ENCODE data around the gene PUS1. TPM values are rescaled to one million over a fixed set of nuclear protein-coding genes. Genes with fewer than 3 reads are reported as not detected.

PUS1 gene
- total and polyA plus RNA-seq, 10 of the 15 experiments (the other 5 are each of a cell fraction or from before 2014, with no cell fraction given), result 1.3 to 74.2 (median 25.4) TPM

- Histone ChIP-seq H3K79me2 (ENCODE audit: control insufficient read depth, insufficient read depth, low read length) (no peaks in the 10 kb centered on the region), H2AFZ (ENCODE audit: control insufficient read depth, low read depth, low read length) (no peak overlapping the region), H3K36me3 (ENCODE audit: control insufficient read depth in 2 of 2, insufficient read depth in 2 of 2, low read length in 1 of 2) (no peaks in the 10 kb centered on the region), H3K9ac (ENCODE audit: control insufficient read depth, insufficient read depth, low read length) (no peak overlapping the region), H4K20me1 (ENCODE audit: control insufficient read depth, insufficient read depth) (no peaks in the 10 kb centered on the region), H3K27ac (ENCODE audit: control insufficient read depth, insufficient read depth) (no peak overlapping the region), H3K4me2 (ENCODE audit: control insufficient read depth, insufficient read depth) (no peak overlapping the region), H3K27me3 (replicated peaks in 1 of 2; ENCODE audit: control insufficient read depth in 2 of 2, insufficient read depth in 2 of 2, low read length in 1 of 2) (no peaks in the 10 kb centered on the region; a peak in 1 of 4 replicates), H3K4me1 (ENCODE audit: control insufficient read depth, insufficient read depth, low read length) (peaks cover 12% of the 10 kb centered on the region), H3K4me3 (no peak overlapping the region), H3K9me3 (replicated peaks; ENCODE audit: control insufficient read depth, insufficient read depth, low read length) (no peaks in the 10 kb centered on the region)
- POLR2A ChIA-PET, result interaction anchor here (0.6 to 0.7 kb wide), 2 partner anchors 46 to 243 kb away, joined by 3 to 4 read pairs; no protein-coding TSS in a partner anchor
- DNase-seq (ENCODE audit: low read depth, low spot score), result no peak
- CTCF ChIA-PET, result interaction anchor here (0.6 to 0.7 kb wide), 2 partner anchors 17 to 86 kb away, joined by 3 read pairs; no protein-coding TSS in a partner anchor
- RAD21 ChIA-PET (ENCODE audit: unreplicated experiment), result no interaction called here
- in situ Hi-C loops (cut with MboI), result no loop called here
- 73% methylated on average over 26 of the region's 26 CpGs for WGBS (ENCODE audit: insufficient coverage, insufficient replicate concordance, low lambda C conversion rate, missing lambda C conversion rate)
- intact Hi-C loops (cut with micrococcal nuclease; ENCODE audit: unreplicated experiment), result no loop called here
- ATAC-seq, result no peak
- BruUV-seq (replicated peaks), result no TSS peak
- TF ChIP-seq NRF1 (conservative IDR thresholded peaks at IDR 0.05; ENCODE audit: low read depth, low read length), result no peak
- TF ChIP-seq JUND (IDR thresholded peaks at IDR 0.05; ENCODE audit: low read depth, low read length), result no peak
- TF ChIP-seq WRNIP1 (IDR thresholded peaks at IDR 0.05; ENCODE audit: borderline replicate concordance, low read depth, low read length), result no peak
- no peak for TF ChIP-seq CUX1 (IDR thresholded peaks at IDR 0.05; ENCODE audit: insufficient replicate concordance, low read depth, low read length)
- no peak for TF ChIP-seq MTA2 (IDR thresholded peaks at IDR 0.05; ENCODE audit: low read depth)
- no peak for TF ChIP-seq POLR2AphosphoS5 (IDR thresholded peaks at IDR 0.05; ENCODE audit: low read length)
- TF ChIP-seq FOS (IDR thresholded peaks at IDR 0.05; ENCODE audit: borderline replicate concordance, extremely low read depth, insufficient read length), result no peak
- no peak for TF ChIP-seq SREBF1 (IDR thresholded peaks at IDR 0.05; ENCODE audit: low read length)
- TF ChIP-seq IRF5 (IDR thresholded peaks at IDR 0.05; ENCODE audit: borderline replicate concordance), result no peak
- TF ChIP-seq IKZF2 (IDR thresholded peaks at IDR 0.05), result no peak
- no peak for TF ChIP-seq GATAD2B (conservative IDR thresholded peaks at IDR 0.05; ENCODE audit: low read depth)
- no peak for TF ChIP-seq RUNX3 (IDR thresholded peaks at IDR 0.05; ENCODE audit: low read length)
- TF ChIP-seq TAF1 (IDR thresholded peaks at IDR 0.05; ENCODE audit: borderline replicate concordance, low read depth, low read length), result no peak
- no peak for TF ChIP-seq NFXL1 (IDR thresholded peaks at IDR 0.05; ENCODE audit: borderline replicate concordance)
- SMC1A ChIA-PET (ENCODE audit: uncharacterized antibody, unreplicated experiment), result no interaction called here
- FAIRE-seq, result no peak
Measured at GRCh38 chr12:131892711-131893604, 36.1 kb upstream of the PUS1 start.

Measured in GM12878 (cell line).